EL (cell line): Measurements from ENCODE around the gene SKIC3.
A peak's percentile ranks its signal among the peaks of the same experiment; 100 is the strongest.

ENCODE experiments used
- DNase-seq: peaks from one replicate; pipeline ENCODE4 v3.0.0-alpha.2; 2016

Gene SKIC3

GRCh38 chr5:95530416-95530815, 24.4 kb downstream of the SKIC3 start:
- peak; percentile 82 for DNase-seq

- DNase-seq: no peak
Measured at GRCh38 chr5:95528565-95528964, 26.2 kb downstream of the SKIC3 start.

- peak; percentile 6 for DNase-seq
Measured at GRCh38 chr5:95526871-95527270, 27.9 kb downstream of the SKIC3 start.

GRCh38 chr5:95524423-95524822, 30.4 kb downstream of the SKIC3 start:
- no peak for DNase-seq

- DNase-seq: no peak
Measured at GRCh38 chr5:95520206-95520605, 34.6 kb downstream of the SKIC3 start.

GRCh38 chr5:95519681-95520080, 35.1 kb downstream of the SKIC3 start:
- no peak for DNase-seq

GRCh38 chr5:95519151-95519550, 35.6 kb downstream of the SKIC3 start:
- no peak for DNase-seq

GRCh38 chr5:95518417-95518816, 36.4 kb downstream of the SKIC3 start:
- DNase-seq: no peak

- no peak for DNase-seq
Measured at GRCh38 chr5:95511606-95512005, 43.2 kb downstream of the SKIC3 start.

GRCh38 chr5:95508550-95508949, 46.2 kb downstream of the SKIC3 start:
- no peak for DNase-seq
